Myometrial cell (primary cell): Measurements from ENCODE around the gene SMNDC1. TPM values are rescaled to one million over a fixed set of nuclear protein-coding genes. Genes with fewer than 3 reads are reported as not detected.

Experiments used
- total RNA-seq: library from RNA; depleted of rRNA; stranded (reverse); fragments of >200 nt; gene quantifications from 2 replicates; pipeline ENCODE4 v1.2.3, GENCODE V29; 2015

SMNDC1 gene
- total RNA-seq, result 2.0 and 5.3 TPM in 2 replicates

GRCh38 chr10:110304780-110305421, at the start of gene SMNDC1:
Gene SMNDC1, minus strand, starts transcription at chr10:110304920. Its CDS starts 1,333 bp downstream, at chr10:110303587.

Other genes starting within 250 kb of the SMNDC1 start
- 2.7 and 6.3 TPM in 2 replicates for gene MXI1, start 97.3 kb downstream of the SMNDC1 start, total RNA-seq
- gene DUSP5, start 193.0 kb upstream of the SMNDC1 start, total RNA-seq, result 33.0 and 34.6 TPM in 2 replicates